C1 segment of cervical spinal cord (tissue), 14 donors: ENCODE data around the gene GPR31.

ENCODE experiments used
- DNase-seq, 14 donors: peaks; one replicate each; lab custom pipeline; 2025; lab: John Stamatoyannopoulos, UW

Gene GPR31

GRCh38 chr6:167118006-167118405 lies 39.8 kb downstream of the GPR31 start:
- no peak for DNase-seq

GRCh38 chr6:167116838-167117228 lies 40.9 kb downstream of the GPR31 start:
- no peak for DNase-seq

- no peak for DNase-seq
Measured at GRCh38 chr6:167116109-167116837, 41.5 kb downstream of the GPR31 start.

GRCh38 chr6:167115054-167115453 lies 42.7 kb downstream of the GPR31 start:
- no peak for DNase-seq

- no peak for DNase-seq
Measured at GRCh38 chr6:167113935-167114910, 43.6 kb downstream of the GPR31 start.

- DNase-seq: no peak
Measured at GRCh38 chr6:167113047-167113754, 44.6 kb downstream of the GPR31 start.

- DNase-seq: no peak
Measured at GRCh38 chr6:167112421-167112820, 45.4 kb downstream of the GPR31 start.

- DNase-seq: no peak
Measured at GRCh38 chr6:167111597-167111996, 46.2 kb downstream of the GPR31 start.

- no peak for DNase-seq
Measured at GRCh38 chr6:167109651-167110050, 48.1 kb downstream of the GPR31 start.

- no peak for DNase-seq
Measured at GRCh38 chr6:167108278-167108677, 49.5 kb downstream of the GPR31 start.

- DNase-seq: no peak
Measured at GRCh38 chr6:167107787-167108186, 50.0 kb downstream of the GPR31 start.

GRCh38 chr6:167106406-167106805 lies 51.4 kb downstream of the GPR31 start:
- no peak for DNase-seq
